ENCODE measurements around the gene DDA1. TPM values are rescaled to one million over a fixed set of nuclear protein-coding genes. Genes with fewer than 3 reads are reported as not detected.

DDA1 gene
- total and polyA plus RNA-seq, 4 donors: 23.6 to 84.8 (median 56.4) TPM

DNA sequence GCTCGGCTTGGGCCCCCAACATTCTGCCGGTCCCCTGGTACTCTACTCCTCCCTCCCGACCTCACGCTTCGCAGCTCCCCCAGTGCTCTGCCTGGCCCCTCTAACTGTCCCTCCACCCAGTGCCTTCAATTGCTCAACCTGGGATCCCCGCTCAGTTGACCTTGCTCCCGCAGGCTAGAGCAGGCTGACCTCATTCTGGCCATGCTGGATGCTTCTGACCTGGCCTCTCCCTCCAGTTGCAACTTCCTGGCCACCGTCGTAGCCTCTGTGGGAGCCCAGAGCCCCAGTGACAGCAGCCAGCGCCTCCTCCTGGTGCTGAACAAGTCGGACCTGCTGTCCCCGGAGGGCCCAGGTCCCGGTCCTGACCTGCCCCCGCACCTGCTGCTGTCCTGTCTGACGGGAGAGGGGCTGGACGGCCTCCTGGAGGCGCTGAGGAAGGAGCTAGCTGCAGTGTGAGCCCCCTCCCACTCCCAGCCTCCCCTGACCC is 31.6 kb downstream of the DDA1 start:
- no peak for DNase-seq (ENCODE audit: low read depth in 4 of 6, low spot score in 6 of 6)
- H3K36me3 ChIP-seq (ENCODE audit: control insufficient read depth, insufficient read depth, low read length): peaks cover 39% of the 10 kb centered on the region
- H3K4me3 ChIP-seq (ENCODE audit: low read depth, low read length): no peak overlapping the region
- no peak overlapping the region for H3K27ac ChIP-seq (ENCODE audit: low read depth, low read length)
- no peaks in the 10 kb centered on the region for H3K27me3 ChIP-seq (ENCODE audit: control insufficient read depth, insufficient read depth, low read length)
- no peaks in the 10 kb centered on the region for H3K9me3 ChIP-seq (ENCODE audit: control insufficient read depth, insufficient read depth, low read length)
- peaks cover 27% of the 10 kb centered on the region for H3K4me1 ChIP-seq (ENCODE audit: control insufficient read depth, insufficient read depth, low read length)
- 54% methylated on average over 17 of the region's 17 CpGs for WGBS (ENCODE audit: insufficient coverage)

- 96% methylated on average over 15 of the region's 15 CpGs for whole genome bisulfite sequencing (ENCODE audit: insufficient coverage)
- Histone ChIP-seq H3K27ac (ENCODE audit: low read depth, low read length) (no peak overlapping the region), H3K4me3 (ENCODE audit: low read depth, low read length) (no peak overlapping the region), H3K4me1 (ENCODE audit: control insufficient read depth, insufficient read depth, low read length) (peaks cover 27% of the 10 kb centered on the region), H3K36me3 (ENCODE audit: control insufficient read depth, insufficient read depth, low read length) (peaks cover 39% of the 10 kb centered on the region), H3K9me3 (ENCODE audit: control insufficient read depth, insufficient read depth, low read length) (no peaks in the 10 kb centered on the region), H3K27me3 (ENCODE audit: control insufficient read depth, insufficient read depth, low read length) (no peaks in the 10 kb centered on the region)
- DNase-seq (ENCODE audit: low read depth in 4 of 6, low spot score in 6 of 6): no peak
Observed at GRCh38 chr19:17341386-17341785, 32.0 kb downstream of the DDA1 start.

DNA sequence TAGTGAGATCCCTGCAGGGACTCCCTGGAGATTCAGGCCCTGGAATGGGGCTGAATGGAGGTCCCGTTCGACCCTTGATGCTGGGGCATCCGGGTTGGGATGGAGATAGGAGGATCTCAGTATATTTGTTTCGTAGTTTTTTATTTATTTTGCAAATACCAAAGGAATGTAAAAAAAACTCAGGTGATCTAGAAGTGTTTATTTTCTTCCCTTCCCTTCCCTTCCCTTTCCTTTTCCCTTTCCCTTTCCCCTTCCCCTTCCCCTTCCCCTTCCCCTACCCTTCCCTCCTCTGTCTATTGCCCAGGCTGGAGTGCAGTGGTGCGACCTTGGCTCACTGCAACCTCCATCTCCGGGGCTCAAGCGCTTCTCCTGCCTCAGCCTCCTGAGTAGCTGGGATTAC is 32.5 kb downstream of the DDA1 start:
- H3K27ac ChIP-seq (ENCODE audit: low read depth, low read length): no peak overlapping the region
- peaks cover 39% of the 10 kb centered on the region for H3K36me3 ChIP-seq (ENCODE audit: control insufficient read depth, insufficient read depth, low read length)
- peaks cover 24% of the 10 kb centered on the region for H3K4me1 ChIP-seq (ENCODE audit: control insufficient read depth, insufficient read depth, low read length)
- H3K4me3 ChIP-seq (ENCODE audit: low read depth, low read length): no peak overlapping the region
- no peak for DNase-seq (ENCODE audit: low read depth in 4 of 6, low spot score in 6 of 6)
- H3K9me3 ChIP-seq (ENCODE audit: control insufficient read depth, insufficient read depth, low read length): no peaks in the 10 kb centered on the region
- 93% methylated on average over 3 of the region's 7 CpGs for WGBS (ENCODE audit: insufficient coverage)
- no peaks in the 10 kb centered on the region for H3K27me3 ChIP-seq (ENCODE audit: control insufficient read depth, insufficient read depth, low read length)

DNA sequence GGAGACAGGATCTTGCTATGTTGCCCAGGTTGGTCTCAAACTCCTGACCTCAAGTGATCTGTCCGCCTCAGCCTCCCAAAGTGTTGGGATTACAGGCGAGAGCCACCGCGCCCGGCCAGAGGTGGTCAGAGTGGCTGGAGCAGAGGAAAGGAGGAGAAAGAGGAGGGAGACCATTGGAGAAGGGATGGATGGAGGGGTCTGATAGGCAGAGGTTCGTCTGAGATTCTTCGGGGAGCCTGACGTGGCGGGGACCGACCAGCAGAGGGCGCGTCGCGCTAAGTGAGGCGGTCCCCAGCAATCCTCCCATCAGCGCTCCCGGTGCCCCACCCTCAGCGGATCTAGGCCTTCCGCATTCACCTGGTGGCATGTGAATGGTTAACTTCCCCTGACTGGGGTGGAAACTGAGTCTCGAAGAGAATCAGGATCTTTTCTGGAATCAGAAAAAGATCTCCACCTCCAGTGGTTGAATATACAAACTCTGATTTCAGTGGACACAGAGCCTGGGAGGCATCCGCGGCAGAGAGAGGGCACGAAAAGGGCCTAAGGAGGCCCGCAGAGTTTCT is 36.8 kb downstream of the DDA1 start:
- DNase-seq (ENCODE audit: low read depth in 4 of 6, low spot score in 6 of 6): peak in 2 of 6 donors; percentile 82 to 87
- Histone ChIP-seq H3K9me3 (ENCODE audit: control insufficient read depth, insufficient read depth, low read length) (no peaks in the 10 kb centered on the region), H3K27ac (ENCODE audit: low read depth, low read length) (no peak overlapping the region), H3K36me3 (ENCODE audit: control insufficient read depth, insufficient read depth, low read length) (peaks cover 16% of the 10 kb centered on the region), H3K4me3 (ENCODE audit: low read depth, low read length) (no peak overlapping the region), H3K27me3 (ENCODE audit: control insufficient read depth, insufficient read depth, low read length) (no peaks in the 10 kb centered on the region), H3K4me1 (ENCODE audit: control insufficient read depth, insufficient read depth, low read length) (peaks cover 13% of the 10 kb centered on the region)
- 24% methylated on average over 19 of the region's 24 CpGs for WGBS (ENCODE audit: insufficient coverage)

DNA sequence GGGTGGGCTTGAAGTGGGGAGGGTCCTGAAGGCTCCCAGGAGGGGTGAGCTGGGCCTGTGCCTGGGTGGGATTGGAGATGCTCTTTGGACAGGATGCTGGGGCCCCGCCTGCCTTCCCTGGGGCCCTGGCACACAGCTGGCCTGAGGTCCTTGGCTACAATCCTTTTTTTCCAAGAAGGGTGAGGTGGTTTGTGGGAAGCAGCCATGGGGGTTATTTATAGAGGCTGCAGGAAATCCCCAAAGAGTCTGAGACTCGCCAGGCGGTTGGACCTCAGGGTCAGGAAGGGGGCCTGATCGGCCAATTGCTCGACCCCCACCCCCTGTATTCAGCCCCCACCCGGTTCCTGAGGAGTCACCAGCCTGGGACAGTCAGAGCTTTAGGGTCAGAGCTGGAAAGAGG is 38.0 kb downstream of the DDA1 start:
- Histone ChIP-seq H3K4me3 (ENCODE audit: low read depth, low read length) (no peak overlapping the region), H3K27me3 (ENCODE audit: control insufficient read depth, insufficient read depth, low read length) (no peaks in the 10 kb centered on the region), H3K27ac (ENCODE audit: low read depth, low read length) (no peak overlapping the region), H3K36me3 (ENCODE audit: control insufficient read depth, insufficient read depth, low read length) (peaks cover 7% of the 10 kb centered on the region), H3K4me1 (ENCODE audit: control insufficient read depth, insufficient read depth, low read length) (peaks cover 13% of the 10 kb centered on the region), H3K9me3 (ENCODE audit: control insufficient read depth, insufficient read depth, low read length) (no peaks in the 10 kb centered on the region)
- 76% methylated on average over 2 of the region's 6 CpGs for WGBS (ENCODE audit: insufficient coverage)
- no peak for DNase-seq (ENCODE audit: low read depth in 4 of 6, low spot score in 6 of 6)

- Histone ChIP-seq H3K27ac (ENCODE audit: low read depth, low read length) (no peak overlapping the region), H3K27me3 (ENCODE audit: control insufficient read depth, insufficient read depth, low read length) (no peaks in the 10 kb centered on the region), H3K4me1 (ENCODE audit: control insufficient read depth, insufficient read depth, low read length) (peaks cover 16% of the 10 kb centered on the region), H3K9me3 (ENCODE audit: control insufficient read depth, insufficient read depth, low read length) (no peaks in the 10 kb centered on the region), H3K4me3 (ENCODE audit: low read depth, low read length) (no peak overlapping the region), H3K36me3 (ENCODE audit: control insufficient read depth, insufficient read depth, low read length) (peaks cover 7% of the 10 kb centered on the region)
- DNase-seq (ENCODE audit: low read depth in 4 of 6, low spot score in 6 of 6): no peak
- WGBS (ENCODE audit: insufficient coverage): 61% methylated on average over 2 of the region's 2 CpGs
Observed at GRCh38 chr19:17347877-17348276, 38.5 kb downstream of the DDA1 start.

- 10% methylated on average over 9 of the region's 12 CpGs for WGBS (ENCODE audit: insufficient coverage)
- H3K9me3 ChIP-seq (ENCODE audit: control insufficient read depth, insufficient read depth, low read length): no peaks in the 10 kb centered on the region
- no peak overlapping the region for H3K4me3 ChIP-seq (ENCODE audit: low read depth, low read length)
- H3K36me3 ChIP-seq (ENCODE audit: control insufficient read depth, insufficient read depth, low read length): no peaks in the 10 kb centered on the region
- DNase-seq (ENCODE audit: low read depth in 4 of 6, low spot score in 6 of 6): peak in 1 of 6 donors; percentile 44
- H3K27ac ChIP-seq (ENCODE audit: low read depth, low read length): no peak overlapping the region
- H3K4me1 ChIP-seq (ENCODE audit: control insufficient read depth, insufficient read depth, low read length): peaks cover 23% of the 10 kb centered on the region
- H3K27me3 ChIP-seq (ENCODE audit: control insufficient read depth, insufficient read depth, low read length): no peaks in the 10 kb centered on the region
Observed at GRCh38 chr19:17348700-17349099, 39.3 kb downstream of the DDA1 start.

DNA sequence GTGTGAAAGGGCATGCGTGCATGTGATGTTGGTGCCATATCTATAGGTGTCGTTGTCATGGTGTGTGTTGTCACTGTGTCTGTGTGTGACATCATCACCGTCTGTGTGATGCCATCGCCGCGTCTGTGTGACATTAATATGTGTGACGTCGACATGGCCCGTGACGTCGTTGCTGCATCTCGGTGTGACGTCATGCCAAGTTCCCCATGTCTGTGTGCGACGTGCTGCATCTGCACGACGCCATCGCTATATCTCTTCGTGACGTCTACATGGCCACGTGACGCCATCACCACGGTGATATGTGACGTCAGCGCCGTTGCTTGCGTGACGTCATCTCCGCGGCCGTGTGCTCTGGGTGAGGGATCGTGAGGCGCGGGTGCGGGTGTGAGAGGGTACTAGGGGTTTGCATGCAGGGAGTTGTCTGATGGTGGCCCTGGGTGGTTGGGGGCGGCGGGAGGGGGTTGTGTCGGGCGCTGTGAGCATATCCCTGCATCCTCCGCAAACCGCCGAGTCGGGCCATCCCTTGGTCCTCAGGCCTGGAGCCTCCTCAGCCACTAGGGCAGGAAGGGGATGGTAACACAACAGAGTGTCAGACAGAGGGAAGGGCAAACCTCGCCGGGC is 42.6 kb downstream of the DDA1 start:
- H3K27me3 ChIP-seq (ENCODE audit: control insufficient read depth, insufficient read depth, low read length): no peaks in the 10 kb centered on the region
- no peak for DNase-seq (ENCODE audit: low read depth in 4 of 6, low spot score in 6 of 6)
- H3K9me3 ChIP-seq (ENCODE audit: control insufficient read depth, insufficient read depth, low read length): no peaks in the 10 kb centered on the region
- 96% methylated on average over 37 of the region's 45 CpGs for WGBS (ENCODE audit: insufficient coverage)
- H3K4me3 ChIP-seq (ENCODE audit: low read depth, low read length): no peak overlapping the region
- peaks cover 16% of the 10 kb centered on the region for H3K4me1 ChIP-seq (ENCODE audit: control insufficient read depth, insufficient read depth, low read length)
- no peaks in the 10 kb centered on the region for H3K36me3 ChIP-seq (ENCODE audit: control insufficient read depth, insufficient read depth, low read length)
- no peak overlapping the region for H3K27ac ChIP-seq (ENCODE audit: low read depth, low read length)

- Histone ChIP-seq H3K9me3 (ENCODE audit: control insufficient read depth, insufficient read depth, low read length) (no peaks in the 10 kb centered on the region), H3K4me3 (ENCODE audit: low read depth, low read length) (no peak overlapping the region), H3K27me3 (ENCODE audit: control insufficient read depth, insufficient read depth, low read length) (no peaks in the 10 kb centered on the region), H3K4me1 (ENCODE audit: control insufficient read depth, insufficient read depth, low read length) (peaks cover 16% of the 10 kb centered on the region), H3K36me3 (ENCODE audit: control insufficient read depth, insufficient read depth, low read length) (no peaks in the 10 kb centered on the region), H3K27ac (ENCODE audit: low read depth, low read length) (no peak overlapping the region)
- DNase-seq (ENCODE audit: low read depth in 4 of 6, low spot score in 6 of 6): peak in 1 of 6 donors; percentile 48
- 45% methylated on average over 10 of the region's 14 CpGs for WGBS (ENCODE audit: insufficient coverage)
Observed at GRCh38 chr19:17352608-17353280, 43.4 kb downstream of the DDA1 start.

- Histone ChIP-seq H3K4me3 (ENCODE audit: low read depth, low read length) (no peak overlapping the region), H3K36me3 (ENCODE audit: control insufficient read depth, insufficient read depth, low read length) (no peaks in the 10 kb centered on the region), H3K9me3 (ENCODE audit: control insufficient read depth, insufficient read depth, low read length) (no peaks in the 10 kb centered on the region), H3K27me3 (ENCODE audit: control insufficient read depth, insufficient read depth, low read length) (no peaks in the 10 kb centered on the region), H3K27ac (ENCODE audit: low read depth, low read length) (no peak overlapping the region), H3K4me1 (ENCODE audit: control insufficient read depth, insufficient read depth, low read length) (peaks cover 16% of the 10 kb centered on the region)
- 78% methylated on average over 8 of the region's 8 CpGs for WGBS (ENCODE audit: insufficient coverage)
- DNase-seq (ENCODE audit: low read depth in 4 of 6, low spot score in 6 of 6): no peak
Observed at GRCh38 chr19:17353386-17353785, 44.0 kb downstream of the DDA1 start.

All from spinal cord (tissue), 10 donors.